ENCODE results near the gene KRT86.

- TF ChIP-seq EZH2 (IDR thresholded peaks at IDR 0.05; ENCODE audit: insufficient read depth, poor library complexity, severe bottlenecking) = no peak
- TF ChIP-seq EZH2phosphoT487 (IDR thresholded peaks at IDR 0.05; ENCODE audit: insufficient read depth, low read depth) = no peak
Observed at GRCh38 chr12:52312086-52312485, 37.6 kb downstream of the KRT86 start.
